ENCODE results near the gene THEM4. TPM values are rescaled to one million over a fixed set of nuclear protein-coding genes. Genes with fewer than 3 reads are reported as not detected.
"Not testable (repeated sequence)": the region's sequence is repeated elsewhere in the genome, so short reads cannot be mapped to it uniquely, and the experiment has no call there.

THEM4 gene
- total RNA-seq, 4 donors from 2014 or later, result 5.1 to 15.3 (median 7.0) TPM

- TF ChIP-seq CTCF (IDR thresholded peaks at IDR 0.05) (no peak), POLR2A (IDR thresholded peaks at IDR 0.05) (no peak)
- DNase-seq (ENCODE audit: low spot score in 2 of 2), result no peak
- intact Hi-C loops (cut with DNase I; ENCODE audit: low total_unique reads), result no loop called here
- no peak overlapping the region for H3K4me3 ChIP-seq (ENCODE audit: low read depth, poor library complexity, severe bottlenecking)
- WGBS, 2 donors, result 92 to 95% methylated on average over 2 of the region's 2 CpGs
Observed at GRCh38 chr1:151882466-151882865, 26.8 kb downstream of the THEM4 start.

- H3K4me3 ChIP-seq (ENCODE audit: low read depth, poor library complexity, severe bottlenecking), result no peak overlapping the region
- no peak for DNase-seq (ENCODE audit: low spot score in 2 of 2)
- 33 to 38% methylated on average over 2 of the region's 2 CpGs for whole genome bisulfite sequencing, 2 donors
- intact Hi-C loops (cut with DNase I; ENCODE audit: low total_unique reads), result no loop called here
- no peak for TF ChIP-seq POLR2A (IDR thresholded peaks at IDR 0.05)
- TF ChIP-seq CTCF (IDR thresholded peaks at IDR 0.05), result no peak
Observed at GRCh38 chr1:151881479-151881878, 27.8 kb downstream of the THEM4 start.

GRCh38 chr1:151875419-151876097, 33.8 kb downstream of the THEM4 start:
- no peak for DNase-seq (ENCODE audit: low spot score in 2 of 2)
- WGBS, 2 donors, result 92 to 96% methylated on average over 1 of the region's 1 CpG
- intact Hi-C loops (cut with DNase I; ENCODE audit: low total_unique reads), result no loop called here
- TF ChIP-seq CTCF (IDR thresholded peaks at IDR 0.05) (no peak), POLR2A (IDR thresholded peaks at IDR 0.05) (no peak)
- H3K4me3 ChIP-seq (ENCODE audit: low read depth, poor library complexity, severe bottlenecking), result no peak overlapping the region

- DNase-seq (ENCODE audit: low spot score in 2 of 2); H3K4me3 ChIP-seq (ENCODE audit: low read depth, poor library complexity, severe bottlenecking): not testable (repeated sequence)
- 77 to 80% methylated on average over 9 of the region's 9 CpGs for WGBS, 2 donors
- intact Hi-C loops (cut with DNase I; ENCODE audit: low total_unique reads), result loop anchor here (5.0 kb wide), 1 partner anchor 1910 kb away; no protein-coding TSS in a partner anchor
Observed at GRCh38 chr1:151872776-151873175, 36.5 kb downstream of the THEM4 start.

- WGBS, 2 donors, result 44 to 51% methylated on average over 5 of the region's 5 CpGs
- intact Hi-C loops (cut with DNase I; ENCODE audit: low total_unique reads), result loop anchor here (5.0 kb wide), 1 partner anchor 1909 kb away; no protein-coding TSS in a partner anchor
- no peak for TF ChIP-seq CTCF (IDR thresholded peaks at IDR 0.05)
- no peak for TF ChIP-seq POLR2A (IDR thresholded peaks at IDR 0.05)
- no peak for DNase-seq (ENCODE audit: low spot score in 2 of 2)
- H3K4me3 ChIP-seq (ENCODE audit: low read depth, poor library complexity, severe bottlenecking), result no peak overlapping the region
Observed at GRCh38 chr1:151871284-151872030, 37.9 kb downstream of the THEM4 start.

- H3K4me3 ChIP-seq (ENCODE audit: low read depth, poor library complexity, severe bottlenecking), result no peak overlapping the region
- intact Hi-C loops (cut with DNase I; ENCODE audit: low total_unique reads), result no loop called here
- TF ChIP-seq CTCF (IDR thresholded peaks at IDR 0.05) (no peak), POLR2A (IDR thresholded peaks at IDR 0.05) (no peak)
- no peak for DNase-seq (ENCODE audit: low spot score in 2 of 2)
- WGBS, 2 donors, result 32 to 36% methylated on average over 3 of the region's 3 CpGs
Observed at GRCh38 chr1:151868486-151868885, 40.8 kb downstream of the THEM4 start.

All from lower leg skin (tissue), 4 donors.